ENCODE results near the gene CCND2.

DNA sequence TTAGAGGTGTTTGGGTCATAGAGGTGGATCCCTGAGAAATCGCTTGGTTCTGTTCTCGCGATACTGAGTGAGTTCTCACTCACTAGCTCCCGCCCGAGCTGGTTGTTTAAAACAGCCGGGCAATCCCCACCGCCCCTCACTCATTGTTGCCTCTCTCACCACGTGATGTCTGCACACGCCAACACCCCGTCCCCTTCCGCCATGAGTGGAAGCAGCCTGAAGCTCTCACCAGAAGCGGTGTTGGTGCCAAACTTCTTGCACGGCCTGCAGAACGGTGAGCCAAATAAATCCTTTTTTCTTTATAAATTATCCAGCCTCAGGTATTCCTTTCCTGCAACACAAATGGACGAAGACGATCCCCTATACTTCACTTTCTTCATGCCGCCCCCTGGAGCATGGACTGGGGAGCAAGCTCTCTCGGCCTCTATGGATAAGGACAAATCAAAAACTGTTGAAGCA lies 45.4 kb upstream of the CCND2 start:
- TF ChIP-seq, protein P1, sequence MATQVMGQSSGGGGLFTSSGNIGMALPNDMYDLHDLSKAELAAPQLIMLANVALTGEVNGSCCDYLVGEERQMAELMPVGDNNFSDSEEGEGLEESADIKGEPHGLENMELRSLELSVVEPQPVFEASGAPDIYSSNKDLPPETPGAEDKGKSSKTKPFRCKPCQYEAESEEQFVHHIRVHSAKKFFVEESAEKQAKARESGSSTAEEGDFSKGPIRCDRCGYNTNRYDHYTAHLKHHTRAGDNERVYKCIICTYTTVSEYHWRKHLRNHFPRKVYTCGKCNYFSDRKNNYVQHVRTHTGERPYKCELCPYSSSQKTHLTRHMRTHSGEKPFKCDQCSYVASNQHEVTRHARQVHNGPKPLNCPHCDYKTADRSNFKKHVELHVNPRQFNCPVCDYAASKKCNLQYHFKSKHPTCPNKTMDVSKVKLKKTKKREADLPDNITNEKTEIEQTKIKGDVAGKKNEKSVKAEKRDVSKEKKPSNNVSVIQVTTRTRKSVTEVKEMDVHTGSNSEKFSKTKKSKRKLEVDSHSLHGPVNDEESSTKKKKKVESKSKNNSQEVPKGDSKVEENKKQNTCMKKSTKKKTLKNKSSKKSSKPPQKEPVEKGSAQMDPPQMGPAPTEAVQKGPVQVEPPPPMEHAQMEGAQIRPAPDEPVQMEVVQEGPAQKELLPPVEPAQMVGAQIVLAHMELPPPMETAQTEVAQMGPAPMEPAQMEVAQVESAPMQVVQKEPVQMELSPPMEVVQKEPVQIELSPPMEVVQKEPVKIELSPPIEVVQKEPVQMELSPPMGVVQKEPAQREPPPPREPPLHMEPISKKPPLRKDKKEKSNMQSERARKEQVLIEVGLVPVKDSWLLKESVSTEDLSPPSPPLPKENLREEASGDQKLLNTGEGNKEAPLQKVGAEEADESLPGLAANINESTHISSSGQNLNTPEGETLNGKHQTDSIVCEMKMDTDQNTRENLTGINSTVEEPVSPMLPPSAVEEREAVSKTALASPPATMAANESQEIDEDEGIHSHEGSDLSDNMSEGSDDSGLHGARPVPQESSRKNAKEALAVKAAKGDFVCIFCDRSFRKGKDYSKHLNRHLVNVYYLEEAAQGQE (IDR thresholded peaks at IDR 0.05; ENCODE audit: low read depth): no peak
- TF ChIP-seq, protein P2, sequence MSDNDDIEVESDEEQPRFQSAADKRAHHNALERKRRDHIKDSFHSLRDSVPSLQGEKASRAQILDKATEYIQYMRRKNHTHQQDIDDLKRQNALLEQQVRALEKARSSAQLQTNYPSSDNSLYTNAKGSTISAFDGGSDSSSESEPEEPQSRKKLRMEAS (IDR thresholded peaks at IDR 0.05): no peak
- TF ChIP-seq CEBPB (IDR thresholded peaks at IDR 0.05) (no peak), EGR1 (IDR thresholded peaks at IDR 0.05) (no peak)

Data from Ishikawa (cell line).